ENCODE results near the gene SSX2.
"Not testable (repeated sequence)": the region's sequence is repeated elsewhere in the genome, so short reads cannot be mapped to it uniquely, and the experiment has no call there.

The SSX2 gene, protein sequence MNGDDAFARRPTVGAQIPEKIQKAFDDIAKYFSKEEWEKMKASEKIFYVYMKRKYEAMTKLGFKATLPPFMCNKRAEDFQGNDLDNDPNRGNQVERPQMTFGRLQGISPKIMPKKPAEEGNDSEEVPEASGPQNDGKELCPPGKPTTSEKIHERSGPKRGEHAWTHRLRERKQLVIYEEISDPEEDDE

DNA sequence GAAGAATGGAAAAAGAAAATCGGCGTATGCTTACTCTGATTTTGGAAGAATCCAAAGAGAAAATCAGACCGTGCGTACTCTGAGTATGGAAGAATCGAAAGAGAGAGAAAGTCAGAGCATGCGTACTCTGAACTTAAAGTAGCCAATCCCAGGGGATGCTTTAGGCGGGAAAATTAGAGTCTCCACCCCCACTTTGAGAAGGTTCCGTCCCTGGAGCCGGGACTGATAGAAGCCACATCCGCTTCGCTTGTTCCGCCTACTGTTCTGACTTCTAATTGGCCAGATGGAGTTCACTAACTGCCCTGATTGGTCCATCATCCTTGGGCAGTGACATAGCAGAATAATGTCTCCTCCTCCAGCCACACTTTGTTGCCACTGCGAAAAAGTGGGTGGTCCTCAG lies at the start of gene SSX2:
Gene SSX2 (minus strand): TSS at position 101 of the 400 bp plus-strand sequence. CDS start 1,429 bp downstream, outside the sequence.
- not testable (repeated sequence) for DNase-seq (ENCODE audit: low read depth in 2 of 2)

DNA sequence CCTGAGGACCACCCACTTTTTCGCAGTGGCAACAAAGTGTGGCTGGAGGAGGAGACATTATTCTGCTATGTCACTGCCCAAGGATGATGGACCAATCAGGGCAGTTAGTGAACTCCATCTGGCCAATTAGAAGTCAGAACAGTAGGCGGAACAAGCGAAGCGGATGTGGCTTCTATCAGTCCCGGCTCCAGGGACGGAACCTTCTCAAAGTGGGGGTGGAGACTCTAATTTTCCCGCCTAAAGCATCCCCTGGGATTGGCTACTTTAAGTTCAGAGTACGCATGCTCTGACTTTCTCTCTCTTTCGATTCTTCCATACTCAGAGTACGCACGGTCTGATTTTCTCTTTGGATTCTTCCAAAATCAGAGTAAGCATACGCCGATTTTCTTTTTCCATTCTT lies 44.0 kb upstream of the SSX2 start, which contains the start of gene SSX2B:
Gene SSX2B (plus strand): TSS at position 301 of the 400 bp plus-strand sequence. CDS start 1,429 bp downstream, outside the sequence.
- DNase-seq (ENCODE audit: low read depth in 2 of 2): not testable (repeated sequence)

DNA sequence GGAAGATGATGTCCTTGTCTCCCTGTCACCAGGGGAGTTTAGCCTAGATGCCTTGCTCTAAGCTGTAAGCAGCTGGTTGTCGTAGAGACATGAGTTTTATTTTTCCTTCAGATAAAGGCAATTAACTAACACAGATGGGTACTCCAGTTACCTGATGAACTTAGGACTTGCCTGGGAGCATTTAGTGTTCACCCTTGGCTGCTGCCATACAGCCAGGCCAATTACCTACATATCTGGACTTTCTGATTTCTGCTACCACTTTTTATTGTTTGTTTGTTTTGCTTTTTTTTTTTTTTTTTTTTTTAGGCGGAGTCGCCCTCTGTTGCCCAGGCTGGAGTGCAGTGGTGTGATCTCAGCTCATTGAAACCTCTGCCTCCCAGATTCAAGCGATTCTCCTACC lies 14.9 kb downstream of the SSX2 start:
- DNase-seq (ENCODE audit: low read depth in 2 of 2): not testable (repeated sequence)

DNA sequence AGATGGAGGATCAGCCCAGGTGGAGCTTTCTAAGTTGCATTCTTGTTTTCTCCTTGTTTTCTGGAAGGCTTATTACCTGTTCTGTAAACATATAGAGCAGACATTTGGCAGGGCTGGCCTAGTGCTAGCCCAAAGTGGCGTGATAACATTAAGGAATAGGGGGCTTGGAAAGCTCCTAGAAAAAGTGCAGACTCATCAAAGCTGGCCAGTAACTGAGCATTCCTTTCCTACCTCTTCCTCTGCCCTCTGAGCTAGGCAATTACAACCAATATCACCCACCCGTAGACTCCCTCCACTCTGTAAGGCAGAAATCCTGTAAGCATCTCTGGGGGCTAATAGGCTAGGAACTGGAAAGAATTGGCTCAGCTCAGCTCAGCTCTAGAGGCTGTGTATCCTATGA lies 44.8 kb downstream of the SSX2 start:
- DNase-seq (ENCODE audit: low read depth in 2 of 2): not testable (repeated sequence)

DNA sequence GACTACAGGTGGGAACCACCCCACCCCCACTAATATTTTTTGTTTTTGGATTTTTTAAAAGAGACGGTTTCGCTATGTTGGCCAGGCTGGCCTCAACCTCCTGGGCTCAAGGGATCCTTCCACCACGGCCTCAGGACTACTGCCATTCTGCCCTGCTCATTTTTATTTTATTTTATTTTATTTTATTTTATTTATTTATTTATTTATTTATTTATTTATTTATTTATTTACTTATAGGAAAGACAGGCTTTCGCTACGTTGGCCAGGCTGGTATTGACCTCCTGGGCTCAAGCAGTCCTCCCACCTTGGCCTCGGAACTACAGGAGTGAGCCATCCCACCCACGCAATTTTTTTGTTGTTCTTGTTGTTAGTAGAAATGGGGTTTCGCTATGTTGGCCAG lies 51.5 kb downstream of the SSX2 start:
- DNase-seq (ENCODE audit: low read depth in 2 of 2): not testable (repeated sequence)

DNA sequence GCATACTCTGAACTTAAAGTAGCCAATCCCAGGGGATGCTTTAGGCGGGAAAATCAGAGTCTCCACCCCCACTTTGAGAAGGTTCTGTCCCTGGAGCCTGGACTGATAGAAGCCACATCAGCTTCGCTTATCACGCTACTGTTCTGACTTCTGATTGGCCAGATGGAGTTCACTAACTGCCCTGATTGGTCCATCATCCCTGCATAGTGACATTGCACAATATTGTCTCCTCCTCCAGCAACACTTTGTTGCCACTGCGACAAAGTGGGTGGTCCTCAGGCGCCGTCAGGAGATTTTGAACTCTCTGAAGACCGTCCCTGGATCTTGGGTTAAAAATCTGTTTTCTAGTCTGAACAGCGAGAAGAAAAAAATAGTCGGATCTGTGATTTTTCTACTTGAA lies 52.2 kb downstream of the SSX2 start, which contains the start of gene SSX7:
Gene SSX7 (minus strand): TSS at position 101 of the 400 bp plus-strand sequence. CDS start 1,428 bp downstream, outside the sequence.
- not testable (repeated sequence) for DNase-seq (ENCODE audit: low read depth in 2 of 2)

DNA sequence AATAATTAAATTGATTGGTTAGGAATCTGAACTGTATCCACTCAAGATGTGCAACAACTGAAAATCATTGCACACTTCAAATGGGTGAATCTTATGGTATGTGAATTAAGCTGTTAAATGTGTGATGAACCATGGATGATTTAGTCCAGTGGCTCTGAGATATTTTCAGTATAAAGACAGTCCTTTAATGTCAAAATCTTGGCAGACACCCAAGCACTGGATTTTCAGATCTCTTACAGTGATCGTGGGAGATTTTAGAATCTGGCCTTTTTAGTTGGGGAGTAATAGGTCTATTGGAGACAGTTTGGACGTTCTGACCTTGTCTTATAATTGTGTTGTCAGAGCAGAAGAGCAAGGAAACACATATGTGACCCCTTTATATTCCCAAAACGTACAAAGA lies 56.3 kb downstream of the SSX2 start:
- DNase-seq (ENCODE audit: low read depth in 2 of 2): not testable (repeated sequence)

DNA sequence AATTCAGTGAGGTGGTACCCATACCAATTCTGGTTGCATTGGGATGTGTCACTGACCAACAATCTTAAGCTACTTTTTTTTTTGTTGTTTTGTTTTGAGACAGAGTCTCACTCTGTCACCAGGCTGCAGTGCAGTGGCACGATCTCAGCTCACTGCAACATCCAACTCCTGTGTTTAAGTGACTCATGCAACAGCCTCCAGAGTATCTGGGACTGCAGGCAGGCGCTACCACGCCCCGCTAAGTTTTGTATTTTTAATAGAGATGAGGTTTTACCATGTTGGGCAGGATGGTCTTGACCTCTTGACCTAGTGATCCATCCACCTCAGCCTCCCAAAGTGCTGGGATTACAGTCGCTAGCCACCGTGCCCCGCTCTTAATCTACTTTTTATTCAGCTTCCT lies 58.0 kb downstream of the SSX2 start:
- DNase-seq (ENCODE audit: low read depth in 2 of 2): not testable (repeated sequence)

All from stimulated activated CD8-positive, alpha-beta memory T cell treated with anti-CD3 and anti-CD28 coated beads, Interleukin-7, amount 100 ng/mL, for 1 hour (primary cell).